SJSA1 (cell line): Measurements from ENCODE around the gene ESYT2. TPM values are rescaled to one million over a fixed set of nuclear protein-coding genes. Genes with fewer than 3 reads are reported as not detected.

Experiments
- DNase-seq, 2 experiments: peaks; one replicate each; pipeline ENCODE4 v3.0.0-alpha.2; 2015 to 2020; ENCODE audit warnings: low spot score in 2 of 2, low read depth in 1 of 2
- H3K27ac ChIP-seq: fragments of 250-450 bp; sonication (Bioruptor Pico); 2 replicates; pipeline ENCODE4 v1.5.1; 2020; ENCODE audit warnings: mild to moderate bottlenecking, moderate library complexity
- H3K27me3 ChIP-seq: fragments of 250-450 bp; sonication (Bioruptor Pico); replicated peaks from 2 replicates; pipeline ENCODE4 v1.5.1; 2020; ENCODE audit warnings: mild to moderate bottlenecking, moderate library complexity
- H3K36me3 ChIP-seq: fragments of 250-450 bp; sonication (Bioruptor Pico); 2 replicates; pipeline ENCODE4 v1.5.1; 2020; ENCODE audit warnings: mild to moderate bottlenecking
- H3K4me1 ChIP-seq: fragments of 250-450 bp; sonication (Bioruptor Pico); replicated peaks from 2 replicates; pipeline ENCODE4 v1.6.1; 2021; ENCODE audit warnings: mild to moderate bottlenecking
- H3K4me3 ChIP-seq: fragments of 250-450 bp; sonication (Bioruptor Pico); 2 replicates; pipeline ENCODE4 v1.5.1; 2020; ENCODE audit warnings: mild to moderate bottlenecking
- H3K9me3 ChIP-seq: fragments of 250-450 bp; sonication (Bioruptor Pico); replicated peaks from 2 replicates; pipeline ENCODE4 v1.5.1; 2020; ENCODE audit warnings: mild to moderate bottlenecking
- total RNA-seq: library from RNA; depleted of rRNA; stranded (reverse); fragments of >200 nt; shearing (Covaris generic); gene quantifications from 2 replicates; pipeline ENCODE4 v1.2.3, GENCODE V29; 2014

Gene ESYT2
- total RNA-seq, 1 experiment from 2014 or later = 89.6 TPM

DNA sequence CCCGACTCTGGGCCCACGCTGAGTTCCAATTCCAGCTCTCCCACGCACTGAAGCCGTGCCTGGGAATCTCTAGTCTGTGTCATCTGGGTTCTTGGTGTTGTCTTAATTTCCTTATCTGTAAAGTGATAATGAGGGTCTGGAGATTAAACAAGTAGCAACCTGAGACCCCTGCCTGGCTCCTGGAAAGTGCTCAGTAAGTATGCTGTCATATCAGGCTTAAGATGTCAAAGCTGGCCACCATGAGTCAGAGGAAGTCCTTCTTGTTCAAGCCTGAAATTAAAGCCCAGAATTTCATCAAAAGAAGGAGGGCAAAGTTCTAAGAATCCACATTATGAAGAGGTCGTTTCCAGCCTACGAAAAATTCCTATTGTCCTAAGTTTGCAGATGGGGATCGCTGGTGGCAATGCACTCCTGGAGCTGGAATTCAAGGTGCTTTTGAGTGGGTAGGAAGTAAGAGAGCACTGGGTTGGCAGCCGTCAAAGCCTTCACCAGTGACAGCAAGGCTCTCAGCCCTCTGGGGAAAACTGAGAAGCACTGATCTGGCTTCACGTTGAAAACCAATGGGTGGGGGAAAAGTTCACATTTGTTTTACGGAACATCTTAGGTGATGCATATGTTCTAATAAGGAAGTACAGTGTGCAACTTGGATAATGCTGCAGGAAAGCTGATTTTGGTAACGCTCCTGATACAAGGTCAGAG lies 74.4 kb downstream of the ESYT2 start:
- no peak overlapping the region for H3K27ac ChIP-seq
- H3K4me1 ChIP-seq = no peaks in the 10 kb centered on the region
- H3K36me3 ChIP-seq = peaks cover 41% of the 10 kb centered on the region
- H3K4me3 ChIP-seq = no peak overlapping the region
- DNase-seq = no peak
- H3K9me3 ChIP-seq = no peaks in the 10 kb centered on the region
- H3K27me3 ChIP-seq = no peaks in the 10 kb centered on the region

DNA sequence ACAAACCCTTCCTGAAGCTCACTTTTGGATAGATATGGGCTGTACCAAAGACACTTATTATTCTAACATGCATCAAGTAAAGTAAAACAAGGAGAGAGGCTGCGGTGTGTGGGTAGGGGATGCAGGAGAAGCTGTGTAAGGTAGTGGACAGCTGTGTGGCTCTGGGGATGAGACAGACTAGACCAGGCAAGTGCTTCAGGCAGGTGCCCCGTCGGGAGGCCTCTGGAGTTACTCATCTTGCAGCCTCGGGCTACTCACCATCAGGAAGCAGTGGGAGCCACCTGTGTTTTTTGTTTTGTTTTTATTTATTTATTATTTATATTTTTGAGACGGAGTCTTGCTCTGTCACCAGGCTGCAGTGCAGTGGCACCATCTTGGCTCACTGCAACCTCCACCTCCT lies 75.4 kb downstream of the ESYT2 start:
- H3K4me3 ChIP-seq = no peak overlapping the region
- H3K9me3 ChIP-seq = no peaks in the 10 kb centered on the region
- no peak for DNase-seq
- H3K27me3 ChIP-seq = no peaks in the 10 kb centered on the region
- no peaks in the 10 kb centered on the region for H3K4me1 ChIP-seq
- H3K36me3 ChIP-seq = peaks cover 34% of the 10 kb centered on the region
- no peak overlapping the region for H3K27ac ChIP-seq

DNA sequence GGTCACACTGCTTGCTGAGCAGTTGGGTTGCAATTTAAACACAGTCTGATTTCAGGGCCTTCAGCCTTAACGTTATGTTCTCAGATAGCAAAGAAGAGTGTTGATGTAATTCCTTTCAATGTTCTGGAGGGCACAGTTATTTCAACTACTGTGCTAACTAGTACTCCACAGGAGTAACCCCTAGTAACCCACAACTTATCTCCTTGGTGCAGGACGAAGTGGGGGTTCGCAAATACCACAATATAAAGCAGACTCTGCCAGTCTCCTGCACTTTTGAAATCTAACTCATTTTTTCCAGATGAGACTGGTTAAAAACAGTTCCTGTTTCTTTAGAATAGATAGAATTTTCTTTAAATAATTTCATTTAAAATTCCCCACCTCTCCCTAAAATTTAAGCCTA lies 77.6 kb downstream of the ESYT2 start:
- H3K9me3 ChIP-seq = no peaks in the 10 kb centered on the region
- H3K4me3 ChIP-seq = no peak overlapping the region
- H3K27ac ChIP-seq = no peak overlapping the region
- H3K4me1 ChIP-seq = no peaks in the 10 kb centered on the region
- DNase-seq = no peak
- H3K36me3 ChIP-seq = peaks cover 29% of the 10 kb centered on the region
- no peaks in the 10 kb centered on the region for H3K27me3 ChIP-seq

DNA sequence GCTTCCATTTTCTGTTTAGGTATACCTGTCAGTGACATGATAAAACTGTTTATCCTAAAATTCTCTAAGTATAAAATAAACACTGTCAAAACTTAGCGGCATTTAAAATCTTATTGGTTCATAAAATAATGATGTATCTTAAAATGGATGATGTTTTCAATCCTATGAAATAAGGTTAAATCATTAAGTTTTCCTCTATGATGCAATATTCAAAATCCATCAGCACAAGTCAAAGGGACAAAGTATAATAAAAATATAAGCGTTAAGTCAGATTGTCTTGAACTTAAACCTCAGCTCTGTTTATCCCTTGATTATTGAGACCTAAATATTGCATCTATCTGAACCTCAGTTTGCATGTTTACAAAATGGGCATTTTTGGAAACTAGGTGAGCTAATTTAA lies 78.1 kb downstream of the ESYT2 start:
- DNase-seq = no peak
- no peaks in the 10 kb centered on the region for H3K27me3 ChIP-seq
- H3K4me1 ChIP-seq = no peaks in the 10 kb centered on the region
- H3K36me3 ChIP-seq = peaks cover 27% of the 10 kb centered on the region
- no peak overlapping the region for H3K27ac ChIP-seq
- no peaks in the 10 kb centered on the region for H3K9me3 ChIP-seq
- H3K4me3 ChIP-seq = no peak overlapping the region

DNA sequence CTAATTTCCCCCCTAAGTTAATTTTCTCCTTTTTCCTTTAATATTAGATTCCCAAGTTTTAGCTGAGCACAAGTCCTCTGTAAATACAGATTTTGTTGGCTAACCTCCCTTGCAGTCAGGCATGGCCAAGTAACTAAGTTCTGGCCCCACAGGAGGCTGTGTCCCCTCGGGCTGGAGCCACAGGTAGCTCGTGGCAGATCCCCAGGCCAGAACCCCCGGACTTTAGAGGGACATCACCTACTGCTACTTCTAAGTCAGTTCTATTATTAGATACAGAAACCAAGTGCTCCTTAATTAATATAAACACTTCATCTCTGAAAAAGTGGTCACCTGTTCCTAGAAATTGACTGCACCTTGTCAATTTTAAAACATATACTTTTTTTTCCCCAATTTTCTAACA lies 78.6 kb downstream of the ESYT2 start:
- DNase-seq = no peak
- H3K4me1 ChIP-seq = no peaks in the 10 kb centered on the region
- no peaks in the 10 kb centered on the region for H3K27me3 ChIP-seq
- no peak overlapping the region for H3K27ac ChIP-seq
- H3K9me3 ChIP-seq = no peaks in the 10 kb centered on the region
- H3K4me3 ChIP-seq = no peak overlapping the region
- H3K36me3 ChIP-seq = peaks cover 29% of the 10 kb centered on the region

DNA sequence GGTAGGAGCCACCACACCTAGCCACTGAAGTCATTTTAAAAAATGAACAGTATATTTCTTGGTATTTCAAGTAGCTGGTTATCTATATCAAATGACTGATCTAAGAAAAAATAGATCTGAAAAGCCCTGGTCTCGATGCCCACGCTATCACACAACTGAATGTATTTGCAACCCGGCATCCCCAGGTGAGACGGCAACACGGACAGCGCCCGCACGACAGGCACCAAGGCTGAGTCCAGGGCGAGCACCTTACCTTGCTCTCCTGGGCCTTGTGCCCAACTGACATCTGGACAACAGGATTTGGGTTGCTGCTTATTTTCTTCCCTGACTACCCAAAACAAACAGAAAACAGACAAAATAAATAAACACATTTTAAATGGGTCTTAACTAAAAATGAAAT lies 79.9 kb downstream of the ESYT2 start:
- Histone ChIP-seq H3K9me3 (no peaks in the 10 kb centered on the region), H3K27ac (no peak overlapping the region), H3K36me3 (peaks cover 19% of the 10 kb centered on the region), H3K4me1 (no peaks in the 10 kb centered on the region), H3K27me3 (no peaks in the 10 kb centered on the region), H3K4me3 (no peak overlapping the region)
- no peak for DNase-seq

DNA sequence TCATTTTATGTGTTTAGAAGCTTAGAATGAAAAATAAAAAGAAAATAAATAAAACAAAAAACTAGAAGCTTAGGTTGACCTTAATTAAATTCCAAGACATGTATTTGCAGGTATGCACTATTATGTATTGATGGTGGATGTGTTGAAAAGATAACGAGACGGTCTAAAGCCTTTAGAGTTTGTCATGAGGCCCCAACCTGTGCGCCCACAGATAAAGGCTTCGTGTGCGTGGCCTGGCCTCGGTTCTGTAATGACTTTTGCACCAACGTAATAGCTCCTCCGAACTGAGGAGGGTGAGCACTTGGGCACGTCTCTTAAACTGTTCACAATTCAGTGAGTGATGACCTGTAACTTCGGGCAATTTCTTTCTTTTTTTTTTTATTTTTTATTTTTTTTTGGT lies 81.0 kb downstream of the ESYT2 start:
- H3K36me3 ChIP-seq = peaks cover 18% of the 10 kb centered on the region
- H3K27ac ChIP-seq = no peak overlapping the region
- no peaks in the 10 kb centered on the region for H3K4me1 ChIP-seq
- no peak for DNase-seq
- H3K4me3 ChIP-seq = no peak overlapping the region
- no peaks in the 10 kb centered on the region for H3K9me3 ChIP-seq
- H3K27me3 ChIP-seq = no peaks in the 10 kb centered on the region

DNA sequence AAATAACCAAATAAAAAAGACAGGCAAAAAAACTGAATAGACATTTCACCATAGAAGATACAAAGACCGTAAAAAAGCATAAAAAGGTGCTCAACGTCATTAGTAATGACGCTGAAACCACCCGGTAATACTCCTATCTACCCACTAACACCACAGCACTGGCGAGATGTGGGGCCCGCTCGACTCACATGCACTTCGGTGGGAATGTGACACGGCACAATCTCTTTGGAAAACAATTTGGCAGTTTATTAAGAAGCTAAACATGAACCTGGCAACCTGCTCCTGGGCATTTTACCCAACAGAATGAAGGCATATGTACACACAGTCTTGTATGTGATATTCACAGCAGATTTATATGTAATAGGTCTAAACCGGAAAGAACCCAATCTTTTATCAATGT lies 81.9 kb downstream of the ESYT2 start:
- H3K4me1 ChIP-seq = no peaks in the 10 kb centered on the region
- H3K27me3 ChIP-seq = no peaks in the 10 kb centered on the region
- no peaks in the 10 kb centered on the region for H3K9me3 ChIP-seq
- no peak overlapping the region for H3K27ac ChIP-seq
- H3K36me3 ChIP-seq = peaks cover 25% of the 10 kb centered on the region
- DNase-seq = no peak
- H3K4me3 ChIP-seq = no peak overlapping the region

DNA sequence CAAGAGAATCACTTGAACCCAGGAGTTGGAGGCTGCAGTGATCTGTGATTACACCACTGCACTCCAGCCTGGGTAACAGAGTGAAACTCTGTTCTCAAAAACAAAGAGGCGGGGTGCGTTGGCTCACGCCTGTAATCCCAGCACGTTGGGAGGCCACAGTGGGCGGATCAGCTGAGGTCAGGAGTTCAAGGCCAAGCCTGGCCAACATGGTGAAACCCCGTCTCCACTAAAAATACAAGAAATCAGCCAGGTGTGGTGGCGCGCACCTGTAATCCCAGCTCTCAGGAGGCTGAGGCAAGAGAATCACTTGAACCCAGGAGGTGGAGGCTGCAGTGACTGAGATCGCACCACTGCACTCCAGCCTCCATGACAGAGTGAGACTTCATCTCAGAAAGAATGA lies 82.4 kb downstream of the ESYT2 start:
- H3K4me3 ChIP-seq = no peak overlapping the region
- DNase-seq = no peak
- peaks cover 28% of the 10 kb centered on the region for H3K36me3 ChIP-seq
- no peaks in the 10 kb centered on the region for H3K4me1 ChIP-seq
- H3K9me3 ChIP-seq = no peaks in the 10 kb centered on the region
- H3K27ac ChIP-seq = no peak overlapping the region
- no peaks in the 10 kb centered on the region for H3K27me3 ChIP-seq

DNA sequence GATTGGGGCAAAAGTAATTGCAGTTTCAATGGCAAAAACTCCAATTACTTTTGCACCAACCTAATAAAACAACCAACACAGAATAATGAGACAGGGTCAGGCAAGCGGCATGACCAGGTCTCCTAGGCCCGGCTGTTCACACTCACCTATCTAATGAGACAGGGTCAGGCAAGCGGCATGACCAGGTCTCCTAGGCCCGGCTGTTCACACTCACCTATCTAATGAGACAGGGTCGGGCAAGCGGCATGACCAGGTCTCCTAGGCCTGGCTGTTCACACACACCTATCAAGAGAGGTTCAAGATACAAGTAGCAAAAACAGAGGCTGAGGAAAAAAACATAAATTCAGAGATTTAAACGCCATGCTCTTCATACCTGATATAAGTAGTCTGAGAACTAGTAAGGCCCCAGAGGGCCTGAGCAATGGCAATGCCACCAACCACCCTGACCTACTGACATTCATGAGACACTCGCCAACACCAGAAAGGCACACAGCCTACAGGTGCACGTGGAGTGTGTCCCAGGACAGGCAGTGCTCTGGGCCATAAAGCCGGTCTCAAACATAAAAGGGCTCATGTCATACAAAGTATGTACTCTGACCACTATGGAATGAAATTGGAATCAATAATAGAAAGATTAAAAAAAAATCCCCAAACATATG lies 84.1 kb downstream of the ESYT2 start:
- Histone ChIP-seq H3K27ac (no peak overlapping the region), H3K36me3 (peaks cover 36% of the 10 kb centered on the region), H3K4me1 (peaks cover 15% of the 10 kb centered on the region), H3K9me3 (no peaks in the 10 kb centered on the region), H3K4me3 (no peak overlapping the region), H3K27me3 (no peaks in the 10 kb centered on the region)
- no peak for DNase-seq

DNA sequence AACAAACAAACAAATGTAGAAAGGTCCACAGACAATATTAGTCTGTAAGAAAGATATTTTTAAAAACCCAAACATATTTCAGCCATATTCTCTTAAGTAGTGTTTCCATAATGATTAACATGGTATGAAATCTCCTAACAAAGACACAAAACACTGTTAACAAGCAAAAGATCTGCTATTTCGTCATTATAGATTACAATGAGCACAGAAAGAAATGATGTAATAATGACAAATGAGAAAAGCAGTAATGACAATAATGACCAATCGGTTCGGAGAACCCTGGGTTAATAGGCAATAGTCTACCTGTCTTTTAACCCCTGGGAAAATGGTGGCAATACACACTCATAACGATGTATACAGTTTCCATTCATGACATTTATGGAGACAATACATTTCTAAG lies 85.2 kb downstream of the ESYT2 start:
- no peak for DNase-seq
- Histone ChIP-seq H3K9me3 (no peaks in the 10 kb centered on the region), H3K4me3 (no peak overlapping the region), H3K27me3 (no peaks in the 10 kb centered on the region), H3K36me3 (peaks cover 46% of the 10 kb centered on the region), H3K27ac (no peak overlapping the region), H3K4me1 (peaks cover 23% of the 10 kb centered on the region)

DNA sequence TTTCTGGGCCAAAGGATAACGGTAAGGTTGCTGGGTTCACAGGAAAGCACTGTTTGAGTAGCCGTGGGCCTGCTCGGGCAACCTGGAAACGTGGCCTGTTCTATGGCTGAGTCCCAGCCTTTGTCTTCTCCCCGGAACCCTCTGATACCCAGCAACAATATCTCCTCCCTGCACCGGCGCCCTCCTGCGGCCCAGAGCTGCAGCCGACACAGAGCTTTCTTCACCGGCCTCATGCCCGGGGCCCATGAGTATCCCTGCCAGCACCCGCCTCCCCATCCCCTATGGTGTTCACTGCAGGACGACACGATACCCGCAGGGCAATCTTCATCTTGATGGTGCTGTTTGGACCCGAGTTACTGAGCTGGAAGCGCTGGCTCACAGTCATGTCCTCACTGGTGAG lies 86.1 kb downstream of the ESYT2 start:
- Histone ChIP-seq H3K9me3 (no peaks in the 10 kb centered on the region), H3K27ac (no peak overlapping the region), H3K27me3 (no peaks in the 10 kb centered on the region), H3K36me3 (peaks cover 50% of the 10 kb centered on the region), H3K4me3 (no peak overlapping the region), H3K4me1 (peaks cover 23% of the 10 kb centered on the region)
- peak in 1 of 2 experiments; percentile 41 for DNase-seq

DNA sequence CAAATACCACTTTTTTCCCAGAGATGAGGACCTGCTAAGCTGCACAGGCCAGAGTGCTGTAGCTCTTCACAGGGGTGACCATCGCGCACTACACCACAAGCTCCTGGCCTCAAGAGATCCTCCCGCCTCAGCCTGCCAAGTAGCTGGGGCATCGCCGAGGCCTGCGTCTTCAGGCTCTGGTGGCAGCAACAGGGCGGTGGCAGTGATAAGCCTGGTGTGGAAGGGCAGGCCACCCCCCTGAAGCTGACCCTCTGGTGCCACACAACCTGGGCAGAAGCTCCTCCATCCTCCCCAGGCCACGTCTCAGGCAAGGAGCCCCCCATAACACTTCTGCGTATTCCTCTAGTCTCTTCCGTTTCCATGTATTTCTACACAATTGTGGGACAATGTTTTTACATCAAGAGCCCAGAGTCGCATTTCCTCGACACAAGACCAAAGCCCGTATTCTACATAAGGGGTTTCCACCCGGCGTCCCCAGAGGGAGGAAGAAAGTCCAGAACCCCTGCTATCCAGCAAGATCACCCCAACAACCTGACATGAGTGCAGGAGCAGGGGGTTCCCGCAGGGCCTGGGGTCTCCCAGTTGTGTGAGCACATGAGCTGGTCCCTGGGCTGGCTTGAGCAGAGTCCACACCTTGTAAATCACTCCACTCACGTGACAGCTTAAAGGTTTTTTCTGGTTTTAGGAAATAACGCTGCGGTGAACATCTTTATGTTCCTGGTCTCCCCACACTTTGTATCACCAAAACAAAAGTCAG lies 87.1 kb downstream of the ESYT2 start:
- Histone ChIP-seq H3K4me3 (no peak overlapping the region), H3K36me3 (peaks cover 52% of the 10 kb centered on the region), H3K27me3 (no peaks in the 10 kb centered on the region), H3K9me3 (no peaks in the 10 kb centered on the region), H3K4me1 (peaks cover 23% of the 10 kb centered on the region), H3K27ac (no peak overlapping the region)
- DNase-seq = peak in 1 of 2 experiments; percentile 25

DNA sequence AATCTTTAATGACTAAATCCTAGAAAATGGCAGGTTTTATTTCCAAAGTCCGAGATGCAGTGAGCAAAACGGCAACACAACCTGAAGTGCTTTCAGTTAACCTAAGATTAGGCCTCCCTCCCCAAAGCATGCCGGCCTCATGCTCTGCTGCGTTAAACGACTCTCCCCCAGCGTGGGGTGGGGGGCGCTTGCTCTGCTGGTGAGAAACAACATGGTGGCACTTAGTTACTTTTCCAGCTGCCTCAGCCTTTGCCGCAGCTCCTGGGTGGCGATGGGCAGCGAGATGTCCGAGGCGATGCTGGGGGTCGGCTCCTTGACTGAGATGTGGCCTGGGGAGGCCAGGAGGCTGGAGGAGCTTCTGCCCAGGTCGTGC lies 88.0 kb downstream of the ESYT2 start:
- no peaks in the 10 kb centered on the region for H3K9me3 ChIP-seq
- peaks cover 59% of the 10 kb centered on the region for H3K36me3 ChIP-seq
- H3K27me3 ChIP-seq = no peaks in the 10 kb centered on the region
- H3K4me3 ChIP-seq = no peak overlapping the region
- H3K27ac ChIP-seq = peak overlapping the region; percentile 33; the same call in 1 of the 2 replicates
- DNase-seq = peak in 1 of 2 experiments; percentile 30
- peaks cover 23% of the 10 kb centered on the region for H3K4me1 ChIP-seq
